ENCODE data around the gene MDFIC.

The MDFIC gene

GRCh38 chr7:114917211-114917839, 4.6 kb upstream of the MDFIC start:
- H3K9me3 Mint-ChIP-seq = no peaks in the 10 kb centered on the region
- peak overlapping the region; percentile 99 for H3K27ac Mint-ChIP-seq
- peak overlapping the region; percentile 61 for H3K4me3 Mint-ChIP-seq
- no peaks in the 10 kb centered on the region for H3K27me3 Mint-ChIP-seq
- H3K4me1 Mint-ChIP-seq (ENCODE audit: low read depth) = peaks cover 65% of the 10 kb centered on the region
- no peaks in the 10 kb centered on the region for H3K36me3 Mint-ChIP-seq (ENCODE audit: low read depth)

- Mint-ChIP-seq H3K4me3 (peak overlapping the region; percentile 67), H3K4me1 (ENCODE audit: low read depth) (peaks cover 65% of the 10 kb centered on the region), H3K27me3 (no peaks in the 10 kb centered on the region), H3K27ac (peak overlapping the region; percentile 93), H3K9me3 (no peaks in the 10 kb centered on the region), H3K36me3 (ENCODE audit: low read depth) (peaks cover 9% of the 10 kb centered on the region)
Measured at GRCh38 chr7:114919587-114919986, 2.3 kb upstream of the MDFIC start.

- Mint-ChIP-seq H3K4me3 (peak overlapping the region; percentile 90), H3K4me1 (ENCODE audit: low read depth) (peaks cover 66% of the 10 kb centered on the region), H3K36me3 (ENCODE audit: low read depth) (peaks cover 16% of the 10 kb centered on the region), H3K27me3 (no peaks in the 10 kb centered on the region), H3K9me3 (no peaks in the 10 kb centered on the region), H3K27ac (peak overlapping the region; percentile 95)
Measured at GRCh38 chr7:114921631-114922025, 266 bp upstream of the MDFIC start.

- H3K27ac Mint-ChIP-seq = peak overlapping the region; percentile 98
- peaks cover 63% of the 10 kb centered on the region for H3K4me1 Mint-ChIP-seq (ENCODE audit: low read depth)
- no peaks in the 10 kb centered on the region for H3K27me3 Mint-ChIP-seq
- no peaks in the 10 kb centered on the region for H3K9me3 Mint-ChIP-seq
- H3K36me3 Mint-ChIP-seq (ENCODE audit: low read depth) = peaks cover 20% of the 10 kb centered on the region
- peak overlapping the region; percentile 90 for H3K4me3 Mint-ChIP-seq
Measured at GRCh38 chr7:114922652-114923402, 933 bp downstream of the MDFIC start.

GRCh38 chr7:114923403-114923713, 1.5 kb downstream of the MDFIC start:
- no peaks in the 10 kb centered on the region for H3K27me3 Mint-ChIP-seq
- peaks cover 20% of the 10 kb centered on the region for H3K36me3 Mint-ChIP-seq (ENCODE audit: low read depth)
- peak overlapping the region; percentile 90 for H3K4me3 Mint-ChIP-seq
- peaks cover 57% of the 10 kb centered on the region for H3K4me1 Mint-ChIP-seq (ENCODE audit: low read depth)
- H3K27ac Mint-ChIP-seq = peak overlapping the region; percentile 90
- H3K9me3 Mint-ChIP-seq = no peaks in the 10 kb centered on the region

GRCh38 chr7:114924038-114924712, 2.3 kb downstream of the MDFIC start:
- peaks cover 50% of the 10 kb centered on the region for H3K4me1 Mint-ChIP-seq (ENCODE audit: low read depth)
- H3K4me3 Mint-ChIP-seq = peak overlapping the region; percentile 90
- peaks cover 20% of the 10 kb centered on the region for H3K36me3 Mint-ChIP-seq (ENCODE audit: low read depth)
- peak overlapping the region; percentile 90 for H3K27ac Mint-ChIP-seq
- H3K27me3 Mint-ChIP-seq = no peaks in the 10 kb centered on the region
- H3K9me3 Mint-ChIP-seq = no peaks in the 10 kb centered on the region

- peaks cover 38% of the 10 kb centered on the region for H3K4me1 Mint-ChIP-seq (ENCODE audit: low read depth)
- no peaks in the 10 kb centered on the region for H3K27me3 Mint-ChIP-seq
- H3K4me3 Mint-ChIP-seq = peak overlapping the region; percentile 74
- peak overlapping the region; percentile 66 for H3K27ac Mint-ChIP-seq
- H3K9me3 Mint-ChIP-seq = no peaks in the 10 kb centered on the region
- H3K36me3 Mint-ChIP-seq (ENCODE audit: low read depth) = peaks cover 20% of the 10 kb centered on the region
Measured at GRCh38 chr7:114925434-114925833, 3.5 kb downstream of the MDFIC start.

- Mint-ChIP-seq H3K9me3 (no peaks in the 10 kb centered on the region), H3K27me3 (no peaks in the 10 kb centered on the region), H3K4me3 (no peak overlapping the region), H3K27ac (no peak overlapping the region), H3K4me1 (ENCODE audit: low read depth) (peaks cover 21% of the 10 kb centered on the region), H3K36me3 (ENCODE audit: low read depth) (peaks cover 23% of the 10 kb centered on the region)
Measured at GRCh38 chr7:114928060-114928459, 6.2 kb downstream of the MDFIC start.

GRCh38 chr7:114929570-114929969, 7.7 kb downstream of the MDFIC start:
- Mint-ChIP-seq H3K27me3 (no peaks in the 10 kb centered on the region), H3K4me1 (ENCODE audit: low read depth) (peaks cover 21% of the 10 kb centered on the region), H3K27ac (no peak overlapping the region), H3K9me3 (no peaks in the 10 kb centered on the region), H3K36me3 (ENCODE audit: low read depth) (peaks cover 28% of the 10 kb centered on the region), H3K4me3 (no peak overlapping the region)

- Mint-ChIP-seq H3K27me3 (no peaks in the 10 kb centered on the region), H3K36me3 (ENCODE audit: low read depth) (peaks cover 29% of the 10 kb centered on the region), H3K4me3 (no peak overlapping the region), H3K4me1 (ENCODE audit: low read depth) (peaks cover 21% of the 10 kb centered on the region), H3K9me3 (no peaks in the 10 kb centered on the region), H3K27ac (no peak overlapping the region)
Measured at GRCh38 chr7:114930107-114930661, 8.3 kb downstream of the MDFIC start.

- Mint-ChIP-seq H3K36me3 (ENCODE audit: low read depth) (peaks cover 22% of the 10 kb centered on the region), H3K27ac (no peak overlapping the region), H3K4me1 (ENCODE audit: low read depth) (peaks cover 12% of the 10 kb centered on the region), H3K27me3 (no peaks in the 10 kb centered on the region), H3K4me3 (no peak overlapping the region), H3K9me3 (no peaks in the 10 kb centered on the region)
Measured at GRCh38 chr7:114930829-114931655, 9.1 kb downstream of the MDFIC start.

- Mint-ChIP-seq H3K27me3 (no peaks in the 10 kb centered on the region), H3K9me3 (no peaks in the 10 kb centered on the region), H3K36me3 (ENCODE audit: low read depth) (peaks cover 21% of the 10 kb centered on the region), H3K27ac (no peak overlapping the region), H3K4me1 (ENCODE audit: low read depth) (peaks cover 6% of the 10 kb centered on the region), H3K4me3 (no peak overlapping the region)
Measured at GRCh38 chr7:114931656-114932011, 9.7 kb downstream of the MDFIC start.

GRCh38 chr7:114932991-114933390, 11.1 kb downstream of the MDFIC start:
- peaks cover 25% of the 10 kb centered on the region for H3K36me3 Mint-ChIP-seq (ENCODE audit: low read depth)
- no peak overlapping the region for H3K4me3 Mint-ChIP-seq
- peaks cover 5% of the 10 kb centered on the region for H3K4me1 Mint-ChIP-seq (ENCODE audit: low read depth)
- no peaks in the 10 kb centered on the region for H3K9me3 Mint-ChIP-seq
- no peaks in the 10 kb centered on the region for H3K27me3 Mint-ChIP-seq
- H3K27ac Mint-ChIP-seq = no peak overlapping the region

- Mint-ChIP-seq H3K4me1 (ENCODE audit: low read depth) (peaks cover 9% of the 10 kb centered on the region), H3K9me3 (no peaks in the 10 kb centered on the region), H3K36me3 (ENCODE audit: low read depth) (peaks cover 28% of the 10 kb centered on the region), H3K4me3 (no peak overlapping the region), H3K27me3 (no peaks in the 10 kb centered on the region), H3K27ac (peak overlapping the region; percentile 63)
Measured at GRCh38 chr7:114933658-114934057, 11.8 kb downstream of the MDFIC start.
